Fibroblast of upper back skin (primary cell): ENCODE results near the gene DPY19L2.

ENCODE experiments used
- DNase-seq: peaks from one replicate; pipeline ENCODE4 v3.0.0-alpha.2; 2013

The DPY19L2 gene

GRCh38 chr12:63521706-63522105, 146.6 kb downstream of the DPY19L2 start:
- DNase-seq: no peak
